ENCODE measurements around the gene PPP6R2.

PPP6R2 gene

DNA sequence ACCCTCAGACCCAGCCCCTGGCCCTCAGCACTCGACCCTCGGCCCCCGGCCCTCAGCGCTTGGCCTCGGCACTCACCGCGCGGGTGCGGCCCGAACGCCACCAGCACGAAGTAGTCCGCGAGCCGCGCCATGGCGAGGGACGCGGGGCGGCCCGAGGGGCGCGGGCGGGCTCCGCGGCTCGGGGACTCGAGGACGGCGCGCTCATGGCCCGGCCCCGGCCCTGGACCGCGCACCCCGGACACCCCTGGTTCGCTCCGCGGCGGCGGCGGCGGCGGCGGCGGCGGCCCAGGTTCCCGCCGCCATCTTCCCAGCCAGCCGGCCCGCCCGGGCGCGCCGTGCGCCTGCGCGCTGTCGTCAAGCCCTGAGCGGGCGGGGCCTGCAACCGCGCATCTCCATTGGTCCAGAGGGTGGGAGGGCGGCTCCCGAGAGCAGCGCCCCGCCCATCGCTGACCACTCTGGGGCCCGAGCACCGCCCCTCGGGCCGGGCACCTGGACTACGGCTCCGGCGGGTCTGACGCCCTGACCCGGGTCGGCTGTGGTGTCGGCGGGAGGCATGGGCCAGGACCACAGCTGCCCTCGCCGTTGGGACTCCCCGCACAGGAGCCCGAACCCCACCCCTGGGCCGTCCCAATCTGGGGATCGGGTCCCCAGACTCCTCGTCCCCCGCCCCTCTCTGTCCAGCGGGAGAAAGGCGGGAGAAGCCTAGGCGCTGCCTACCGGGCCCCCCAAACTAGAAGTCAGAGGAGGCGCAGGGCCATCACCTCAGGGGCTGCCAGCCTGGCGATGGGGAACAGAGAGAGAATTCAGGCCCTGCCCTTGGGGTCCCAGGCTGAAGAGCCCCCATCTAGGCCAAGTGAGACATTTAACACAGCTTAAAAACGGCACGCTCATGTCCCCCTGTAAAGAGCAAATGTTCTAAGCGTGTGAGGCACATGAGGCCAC lies 131.9 kb downstream of the PPP6R2 start, which contains the start of gene SBF1 (continued):
- TF ChIP-seq ZNF707 (tag by site-specific recombination; IDR thresholded peaks at IDR 0.05) = no peak
- TF ChIP-seq GLI2 (tag by site-specific recombination; IDR thresholded peaks at IDR 0.05; ENCODE audit: borderline replicate concordance, low read depth) = no peak
- peak; percentile 18; the same call in 1 of the 2 replicates for TF ChIP-seq GLIS1 (tag by site-specific recombination; IDR thresholded peaks at IDR 0.05)

DNA sequence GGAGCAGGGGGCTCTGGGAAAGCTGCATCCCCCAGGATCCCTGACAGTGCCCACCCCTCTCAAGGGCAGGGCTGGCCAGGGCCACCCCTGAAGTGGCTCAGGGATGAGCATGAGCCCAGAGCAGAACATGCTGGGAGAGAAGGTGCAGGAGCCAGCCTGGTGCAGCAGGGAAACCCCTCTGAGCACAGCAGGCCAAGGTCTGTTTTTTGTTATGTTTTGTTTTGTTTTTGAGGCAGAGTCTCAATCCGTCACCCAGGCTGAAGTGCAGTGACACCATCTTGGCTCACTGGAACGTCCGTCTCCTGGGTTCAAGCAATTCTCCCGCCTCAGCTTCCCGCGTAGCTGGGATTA lies 132.5 kb downstream of the PPP6R2 start:
- TF ChIP-seq ZSCAN4 (tag by site-specific recombination; IDR thresholded peaks at IDR 0.05) = no peak
- no peak for TF ChIP-seq ZFP37 (tag by site-specific recombination; IDR thresholded peaks at IDR 0.05)
- no peak for TF ChIP-seq ZNF660 (tag by site-specific recombination; IDR thresholded peaks at IDR 0.05)
- TF ChIP-seq ZNF624 (tag by site-specific recombination; IDR thresholded peaks at IDR 0.05) = no peak
- peak; percentile 49; the same call in 1 of the 2 replicates for TF ChIP-seq ZBTB17 (tag by site-specific recombination; IDR thresholded peaks at IDR 0.05)
- no peak for TF ChIP-seq ZNF621 (tag by site-specific recombination; IDR thresholded peaks at IDR 0.05)
- TF ChIP-seq ZIC2 (tag by site-specific recombination; IDR thresholded peaks at IDR 0.05) = peak; percentile 88
- no peak for TF ChIP-seq ZNF792 (tag by site-specific recombination; IDR thresholded peaks at IDR 0.05)
- no peak for TF ChIP-seq ZXDB (tag by site-specific recombination; IDR thresholded peaks at IDR 0.05)
- H3K4me3 ChIP-seq (ENCODE audit: low read depth, low read length) = no peak overlapping the region
- peaks cover 17% of the 10 kb centered on the region for H3K4me1 ChIP-seq (ENCODE audit: control insufficient read depth, insufficient read depth, low read length)
- H3K9me3 ChIP-seq (ENCODE audit: control insufficient read depth, insufficient read depth, low read depth, low read length) = no peaks in the 10 kb centered on the region
- peak overlapping the region; percentile 87; the same call in 1 of the 2 replicates for H3K27ac ChIP-seq (ENCODE audit: extremely low read depth, low read depth, low read length)
- peaks cover 4 to 31% of the 10 kb centered on the region in 2 experiments; a peak in 2 of 3 replicates for H3K36me3 ChIP-seq (ENCODE audit: control insufficient read depth in 2 of 2, insufficient read depth in 1 of 2, low read length in 2 of 2)
- POLR2A ChIA-PET = interaction anchor here (0.9 to 1.2 kb wide), 4 partner anchors 21 to 50 kb away, joined by 3 read pairs; partner anchors contain the start of genes LMF2, NCAPH2 and SCO2
- CTCF ChIA-PET = no interaction called here

GRCh38 chr22:50476868-50477267 lies 133.7 kb downstream of the PPP6R2 start:
- H3K9me3 ChIP-seq (ENCODE audit: control insufficient read depth, insufficient read depth, low read depth, low read length) = no peaks in the 10 kb centered on the region
- CTCF ChIA-PET = interaction anchor here (0.6 kb wide), 1 partner anchor 25 kb away, joined by 4 read pairs; no protein-coding TSS in a partner anchor
- H3K27ac ChIP-seq (ENCODE audit: extremely low read depth, low read depth, low read length) = peak overlapping the region; percentile 25
- H3K36me3 ChIP-seq (ENCODE audit: control insufficient read depth in 2 of 2, insufficient read depth in 1 of 2, low read length in 2 of 2) = peaks cover 4 to 19% of the 10 kb centered on the region in 2 experiments; a peak in 2 of 3 replicates
- peaks cover 11% of the 10 kb centered on the region for H3K4me1 ChIP-seq (ENCODE audit: control insufficient read depth, insufficient read depth, low read length)
- no peak overlapping the region for H3K4me3 ChIP-seq (ENCODE audit: low read depth, low read length)
- TF ChIP-seq ZBTB20 (tag by site-specific recombination; IDR thresholded peaks at IDR 0.05) = peak; percentile 57
- 0 out of 2 replicates have a peak, but pooled peaks have one; percentile 13 for TF ChIP-seq ZBTB8A (tag by site-specific recombination; IDR thresholded peaks at IDR 0.05)
- TF ChIP-seq ZNF341 (tag by site-specific recombination; IDR thresholded peaks at IDR 0.05; ENCODE audit: low read depth) = no peak
- TF ChIP-seq ZBTB17 (tag by site-specific recombination; IDR thresholded peaks at IDR 0.05) = peak; percentile 46
- no peak for TF ChIP-seq ZNF362 (tag by site-specific recombination; IDR thresholded peaks at IDR 0.05)
- TF ChIP-seq ZNF350 (tag by site-specific recombination; IDR thresholded peaks at IDR 0.05) = no peak
- TF ChIP-seq SP3 (tag by site-specific recombination; IDR thresholded peaks at IDR 0.05) = no peak
- TF ChIP-seq, protein P1, sequence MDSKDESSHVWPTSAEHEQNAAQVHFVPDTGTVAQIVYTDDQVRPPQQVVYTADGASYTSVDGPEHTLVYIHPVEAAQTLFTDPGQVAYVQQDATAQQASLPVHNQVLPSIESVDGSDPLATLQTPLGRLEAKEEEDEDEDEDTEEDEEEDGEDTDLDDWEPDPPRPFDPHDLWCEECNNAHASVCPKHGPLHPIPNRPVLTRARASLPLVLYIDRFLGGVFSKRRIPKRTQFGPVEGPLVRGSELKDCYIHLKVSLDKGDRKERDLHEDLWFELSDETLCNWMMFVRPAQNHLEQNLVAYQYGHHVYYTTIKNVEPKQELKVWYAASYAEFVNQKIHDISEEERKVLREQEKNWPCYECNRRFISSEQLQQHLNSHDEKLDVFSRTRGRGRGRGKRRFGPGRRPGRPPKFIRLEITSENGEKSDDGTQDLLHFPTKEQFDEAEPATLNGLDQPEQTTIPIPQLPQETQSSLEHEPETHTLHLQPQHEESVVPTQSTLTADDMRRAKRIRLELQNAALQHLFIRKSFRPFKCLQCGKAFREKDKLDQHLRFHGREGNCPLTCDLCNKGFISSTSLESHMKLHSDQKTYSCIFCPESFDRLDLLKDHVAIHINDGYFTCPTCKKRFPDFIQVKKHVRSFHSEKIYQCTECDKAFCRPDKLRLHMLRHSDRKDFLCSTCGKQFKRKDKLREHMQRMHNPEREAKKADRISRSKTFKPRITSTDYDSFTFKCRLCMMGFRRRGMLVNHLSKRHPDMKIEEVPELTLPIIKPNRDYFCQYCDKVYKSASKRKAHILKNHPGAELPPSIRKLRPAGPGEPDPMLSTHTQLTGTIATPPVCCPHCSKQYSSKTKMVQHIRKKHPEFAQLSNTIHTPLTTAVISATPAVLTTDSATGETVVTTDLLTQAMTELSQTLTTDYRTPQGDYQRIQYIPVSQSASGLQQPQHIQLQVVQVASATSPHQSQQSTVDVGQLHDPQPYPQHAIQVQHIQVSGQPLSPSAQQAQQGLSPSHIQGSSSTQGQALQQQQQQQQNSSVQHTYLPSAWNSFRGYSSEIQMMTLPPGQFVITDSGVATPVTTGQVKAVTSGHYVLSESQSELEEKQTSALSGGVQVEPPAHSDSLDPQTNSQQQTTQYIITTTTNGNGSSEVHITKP (tag by site-specific recombination; IDR thresholded peaks at IDR 0.05) = peak; percentile 87
- TF ChIP-seq ZBTB48 (tag by site-specific recombination; IDR thresholded peaks at IDR 0.05) = peak; percentile 92
- POLR2A ChIA-PET = interaction anchor here (1.3 to 1.5 kb wide), 2 partner anchors 31 to 49 kb away, joined by 3 to 5 read pairs; partner anchors contain the start of genes LMF2, NCAPH2 and SCO2
